Hippocampal formation (tissue), 2 donors: ENCODE results near the gene ESRRG.
"Not testable (repeated sequence)": the region's sequence is repeated elsewhere in the genome, so short reads cannot be mapped to it uniquely, and the experiment has no call there.

Experiments used
- DNase-seq, 2 donors: peaks; one replicate each; lab custom pipeline; 2025; lab: John Stamatoyannopoulos, UW

Gene ESRRG

GRCh38 chr1:216704065-216704464, 19.2 kb downstream of the ESRRG start:
- DNase-seq: not testable (repeated sequence)

- no peak for DNase-seq
Measured at GRCh38 chr1:216702170-216702569, 21.1 kb downstream of the ESRRG start.

GRCh38 chr1:216700779-216701178, 22.4 kb downstream of the ESRRG start:
- no peak for DNase-seq

DNA sequence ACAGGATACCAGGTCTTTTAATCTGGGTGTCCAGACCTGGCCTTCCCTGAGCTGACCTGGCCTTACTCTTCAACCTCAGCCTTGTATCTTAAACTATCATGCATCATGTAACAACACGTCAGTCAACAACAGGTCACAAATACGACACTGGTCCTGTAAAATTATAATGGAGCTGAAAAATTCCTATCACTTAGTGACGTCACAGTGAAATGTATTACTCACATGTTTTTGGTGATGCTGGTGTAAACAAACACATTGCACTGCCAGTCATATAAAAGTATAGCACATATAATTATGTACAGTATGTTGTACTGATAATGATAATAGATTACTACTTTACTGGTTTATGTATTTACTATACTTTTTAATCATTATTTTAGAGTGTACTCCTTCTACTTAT, 31.5 kb downstream of the ESRRG start:
- DNase-seq: no peak

GRCh38 chr1:216690603-216691002, 32.6 kb downstream of the ESRRG start:
- DNase-seq: no peak

DNA sequence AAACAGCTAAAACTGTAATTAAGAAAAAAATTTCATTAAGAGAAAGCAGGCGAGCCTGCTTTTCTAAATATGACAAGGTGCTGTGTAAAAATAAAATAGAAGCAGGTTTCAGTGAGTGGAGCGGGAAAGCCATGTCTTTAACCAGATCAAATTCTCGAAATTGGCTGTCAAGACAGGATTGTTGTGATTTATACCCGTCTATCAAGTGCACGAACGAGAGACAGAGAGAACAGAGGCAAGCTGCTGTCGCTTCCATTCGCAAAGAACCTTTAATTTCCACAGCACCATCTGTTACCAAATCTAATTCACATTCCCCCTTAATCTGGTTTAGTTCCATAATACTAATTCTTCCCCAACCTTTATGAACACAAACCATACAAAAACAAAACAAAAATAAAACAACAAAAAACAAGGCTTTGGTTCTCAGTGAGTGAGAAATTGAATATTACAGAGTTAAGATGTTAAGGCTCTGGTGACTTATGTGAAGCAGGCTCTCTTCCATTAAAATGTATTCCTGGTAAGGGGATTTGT, 35.0 kb downstream of the ESRRG start:
- no peak for DNase-seq

- no peak for DNase-seq
Measured at GRCh38 chr1:216686860-216687766, 36.1 kb downstream of the ESRRG start.

GRCh38 chr1:216682752-216683151, 40.5 kb downstream of the ESRRG start:
- DNase-seq: no peak

DNA sequence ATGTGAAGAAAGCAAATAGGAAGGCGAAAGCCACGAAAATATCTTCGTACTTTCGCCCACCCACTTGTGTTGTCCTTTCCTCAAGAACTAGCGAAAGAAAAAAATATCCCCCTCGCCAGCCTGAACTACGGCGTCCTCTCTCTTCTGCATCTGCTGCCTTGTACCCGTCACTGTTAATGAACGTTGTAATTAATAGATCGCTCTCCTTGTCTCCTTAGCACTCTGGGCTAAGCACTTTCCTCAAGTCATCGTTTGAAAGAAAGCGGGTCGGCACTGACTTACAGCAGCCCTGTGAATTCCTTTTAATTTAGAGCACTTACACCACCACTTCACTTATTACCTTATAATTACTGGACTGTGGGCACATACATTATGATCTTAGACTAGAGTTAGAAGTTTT, 44.1 kb downstream of the ESRRG start:
- no peak for DNase-seq

DNA sequence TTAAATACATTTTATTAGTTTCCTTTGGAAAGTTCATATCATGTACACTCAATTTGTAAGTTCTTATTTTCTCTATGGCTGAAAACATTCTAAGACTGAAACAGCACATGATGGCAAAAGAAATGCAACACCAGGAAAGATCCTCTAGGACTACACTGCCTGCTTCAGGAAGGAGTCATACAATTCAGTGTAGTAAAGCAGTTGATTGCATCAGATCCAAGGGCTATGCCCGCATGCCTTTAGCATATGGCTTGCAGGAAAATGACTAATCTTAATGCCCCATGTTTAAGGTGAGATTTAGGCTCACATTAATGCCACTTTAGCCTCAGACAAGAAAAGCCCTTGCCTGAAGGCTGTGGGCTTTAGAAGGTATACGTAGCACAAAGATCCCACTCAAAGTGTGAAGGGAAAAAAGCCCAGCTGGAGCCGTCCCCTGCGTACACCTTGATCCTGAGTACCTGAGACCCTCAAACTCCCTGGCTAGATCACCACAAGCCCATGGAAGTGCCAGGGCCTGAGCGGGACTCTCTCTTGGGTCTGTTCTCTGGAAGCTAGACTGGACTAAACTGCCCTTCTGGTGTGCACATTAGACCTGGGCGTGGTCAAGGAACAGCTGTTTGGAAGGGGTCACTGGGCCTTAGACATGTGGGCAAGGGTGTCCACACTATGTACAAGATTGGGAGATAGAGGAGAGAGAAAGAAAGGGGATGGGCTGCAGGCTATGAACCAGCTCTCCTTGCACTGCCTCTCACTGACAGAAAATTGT, 52.9 kb downstream of the ESRRG start:
- no peak for DNase-seq

GRCh38 chr1:216666441-216666840, 56.8 kb downstream of the ESRRG start:
- DNase-seq: no peak

DNA sequence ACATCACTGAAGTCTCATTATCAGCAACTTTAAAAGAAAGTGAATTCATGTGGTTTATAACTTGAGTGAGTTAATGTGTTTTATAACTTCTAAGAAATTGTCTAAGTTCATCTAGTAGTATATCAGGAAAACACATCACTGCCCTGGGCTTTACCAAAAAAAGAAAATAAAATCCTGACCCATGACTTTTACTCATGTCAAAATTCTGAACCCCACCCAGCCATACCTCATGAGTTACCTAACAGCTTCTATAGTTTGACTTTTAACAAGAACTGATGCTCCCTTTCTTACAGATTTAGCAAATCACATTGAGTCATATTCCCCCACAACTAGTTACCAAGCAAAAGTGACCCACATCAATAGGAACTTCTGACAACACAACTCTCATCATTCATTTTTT, 57.4 kb downstream of the ESRRG start:
- DNase-seq: no peak

DNA sequence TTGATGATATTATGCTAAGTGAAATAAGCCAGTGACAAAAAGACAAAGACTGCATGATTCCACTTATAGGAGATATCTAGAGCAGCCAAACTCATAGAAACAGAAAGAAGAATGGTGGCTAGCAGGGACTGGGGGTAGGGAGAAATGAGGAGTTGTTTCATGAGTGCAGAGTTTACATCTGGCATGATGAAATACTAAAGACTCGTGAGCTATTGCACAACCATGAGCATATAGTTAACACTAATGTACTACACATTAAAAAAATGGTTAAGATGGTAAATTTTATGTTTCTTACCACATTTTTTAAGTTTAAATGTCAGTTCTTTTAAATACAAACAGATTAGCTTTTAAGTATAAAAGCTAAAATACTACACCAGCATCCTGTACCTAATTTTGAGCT, 57.8 kb downstream of the ESRRG start:
- DNase-seq: no peak

GRCh38 chr1:216662681-216663080, 60.5 kb downstream of the ESRRG start:
- DNase-seq: no peak

- DNase-seq: no peak
Measured at GRCh38 chr1:216660561-216660960, 62.7 kb downstream of the ESRRG start.

DNA sequence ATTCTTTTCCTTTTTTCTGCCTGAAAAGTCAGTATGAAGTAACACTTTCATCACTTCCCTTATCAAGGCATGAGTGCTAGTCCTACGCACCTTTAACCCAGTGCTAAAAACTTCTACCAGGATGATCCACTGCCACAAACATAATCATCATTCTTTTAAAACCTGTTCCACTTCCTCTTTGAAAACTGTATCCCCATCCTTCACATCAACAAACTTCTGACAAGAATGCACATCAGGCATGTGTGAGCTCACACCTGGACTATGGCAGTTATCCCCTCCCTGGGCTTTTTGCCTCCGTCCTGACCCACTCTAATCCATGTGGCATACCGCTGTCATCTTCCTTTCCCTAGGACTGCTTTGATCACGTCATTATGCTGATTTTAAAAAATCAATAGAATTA, 70.2 kb downstream of the ESRRG start:
- no peak for DNase-seq

GRCh38 chr1:216651826-216652418, 71.3 kb downstream of the ESRRG start:
- no peak for DNase-seq

- no peak for DNase-seq
Measured at GRCh38 chr1:216643176-216643575, 80.1 kb downstream of the ESRRG start.

DNA sequence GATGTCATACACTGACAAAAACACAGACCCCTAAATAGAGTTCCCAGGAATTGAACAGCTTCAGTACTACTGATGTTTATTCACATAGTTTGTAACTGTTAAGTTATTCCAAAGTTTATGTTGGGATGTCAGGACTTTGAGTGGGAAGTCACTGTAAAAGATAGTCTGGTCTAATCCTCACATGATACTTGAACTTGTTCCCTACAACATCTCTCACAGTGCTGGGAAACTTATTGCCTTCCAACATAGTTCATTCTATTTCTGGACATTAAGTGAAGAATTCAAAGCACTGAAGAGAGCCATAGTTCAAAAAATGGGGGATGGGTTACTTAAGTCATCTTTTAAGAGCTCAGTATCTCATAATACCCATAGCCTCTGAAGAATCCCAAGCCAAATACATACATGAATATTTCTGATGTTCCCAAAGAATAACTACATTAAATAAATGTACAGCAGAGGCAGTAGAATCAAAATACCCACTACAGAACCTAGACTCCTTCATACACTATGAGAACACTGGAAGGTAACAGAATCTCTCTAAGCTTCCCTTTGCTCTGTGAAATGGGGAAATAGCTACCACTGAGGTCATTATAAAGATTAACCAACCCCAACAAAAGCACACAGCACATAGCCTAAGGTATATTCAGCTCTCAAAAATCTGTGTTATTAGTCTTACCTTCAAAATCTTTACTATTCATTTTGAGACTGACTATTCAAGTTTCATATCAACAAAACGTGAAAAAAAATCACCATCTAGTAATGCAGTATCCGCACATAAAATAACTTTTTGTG, 81.4 kb downstream of the ESRRG start:
- no peak for DNase-seq

DNA sequence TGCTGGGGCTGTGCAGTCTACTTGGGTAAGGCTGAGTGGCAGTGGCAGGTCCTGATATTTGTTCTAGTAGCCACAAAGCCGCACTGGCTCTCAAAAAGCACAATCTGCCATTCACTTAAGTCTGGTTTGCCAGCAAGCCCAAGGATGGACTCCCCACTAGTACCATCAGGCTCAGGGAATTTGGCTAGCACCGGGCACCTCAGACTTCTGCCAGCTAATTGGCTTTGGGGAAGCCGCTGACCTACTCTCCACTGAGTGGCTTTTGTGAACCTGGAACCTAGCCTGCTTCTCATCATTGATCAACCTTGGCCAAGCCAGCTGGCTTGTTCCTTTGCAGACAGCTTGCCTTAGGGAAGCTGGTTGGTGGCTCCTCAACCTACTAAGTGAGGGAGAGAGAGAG, 83.1 kb downstream of the ESRRG start:
- peak in 1 of 2 donors; percentile 4 for DNase-seq

DNA sequence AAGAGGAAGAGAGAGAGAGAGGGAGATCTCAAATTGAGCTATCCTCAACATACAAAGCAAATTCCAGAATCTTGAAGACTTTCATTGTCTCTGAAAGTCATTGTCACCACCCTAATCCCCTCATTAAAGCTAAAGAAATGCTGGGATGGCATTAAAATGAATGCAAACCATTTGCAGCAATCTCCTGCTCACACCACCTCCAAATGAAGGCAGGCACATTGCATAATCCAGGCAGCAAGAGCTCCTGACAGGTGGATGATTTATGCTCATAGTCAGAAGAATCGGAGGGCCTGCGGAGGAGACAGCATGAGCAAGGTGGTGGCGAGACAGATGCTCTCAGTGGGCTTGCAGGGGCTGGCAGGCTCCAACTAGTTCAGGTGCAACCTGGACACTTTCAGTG, 90.2 kb downstream of the ESRRG start:
- DNase-seq: no peak

DNA sequence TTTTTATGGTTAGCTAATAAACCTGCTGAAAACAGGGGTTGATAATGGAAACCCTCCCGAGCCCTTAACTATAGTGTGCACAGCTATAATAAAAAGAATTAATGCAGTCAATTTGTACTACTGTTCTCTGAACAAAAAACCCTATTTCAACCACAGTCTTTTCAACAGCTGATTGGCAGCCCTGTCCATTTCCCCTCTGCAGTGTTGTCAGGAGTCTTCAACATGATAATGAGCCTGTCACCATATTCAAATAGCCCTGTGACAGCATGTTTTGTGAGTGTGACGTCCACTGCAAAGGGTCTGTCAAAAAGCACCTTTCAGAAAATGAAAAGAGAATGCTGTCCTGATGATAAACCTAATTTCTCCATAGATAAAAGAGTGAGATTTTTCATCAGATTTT, 92.7 kb downstream of the ESRRG start:
- DNase-seq: no peak
